Measurements from ENCODE around the gene CBFB. TPM values are rescaled to one million over a fixed set of nuclear protein-coding genes. Genes with fewer than 3 reads are reported as not detected.

Gene CBFB
- total RNA-seq, 2 experiments from 2014 or later: 58.8 to 59.6 TPM

DNA sequence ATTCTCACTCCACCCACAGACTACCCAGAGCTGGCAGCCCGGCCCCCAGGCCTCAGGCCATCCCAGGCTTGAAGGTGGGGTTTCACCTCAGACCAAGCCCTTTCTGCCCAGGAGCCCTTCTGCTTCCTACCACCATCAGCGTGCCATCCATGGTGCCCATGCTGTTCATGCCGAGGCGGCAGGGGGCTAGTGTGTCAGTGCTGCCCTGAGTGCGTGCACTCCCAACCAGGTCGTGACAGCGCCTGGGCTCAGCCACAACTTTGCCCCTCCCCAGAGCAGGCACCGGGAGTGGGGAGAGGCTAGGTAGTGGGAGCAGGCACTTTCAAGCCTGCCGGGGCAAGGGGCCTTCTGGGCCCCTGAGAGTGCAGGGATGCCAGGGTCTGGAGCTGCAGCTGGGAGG, 113.4 kb downstream of the CBFB start:
- H3K9me3 ChIP-seq (ENCODE audit: control insufficient read depth in 1 of 2, insufficient read depth in 1 of 2, low read length in 2 of 2): no peaks in the 10 kb centered on the region
- ChIA-PET POLR2A (no interaction called here), CTCF (no interaction called here)
- Mint-ChIP-seq H3K27me3 (no peaks in the 10 kb centered on the region), H3K9me3 (no peaks in the 10 kb centered on the region), H3K4me1 (ENCODE audit: low read depth) (no peaks in the 10 kb centered on the region), H3K27ac (no peak overlapping the region), H3K4me3 (no peak overlapping the region), H3K36me3 (ENCODE audit: low read depth) (peaks cover 94% of the 10 kb centered on the region)
- H3K4me1 ChIP-seq (ENCODE audit: insufficient read depth, low read length): no peaks in the 10 kb centered on the region
- H3K27me3 ChIP-seq (ENCODE audit: control insufficient read depth in 1 of 2, insufficient read depth in 2 of 2, low read length in 2 of 2): no peaks in the 10 kb centered on the region
- no peak overlapping the region for H3K4me3 ChIP-seq (ENCODE audit: low read length)
- no peak for DNase-seq
- TF ChIP-seq, protein P1, sequence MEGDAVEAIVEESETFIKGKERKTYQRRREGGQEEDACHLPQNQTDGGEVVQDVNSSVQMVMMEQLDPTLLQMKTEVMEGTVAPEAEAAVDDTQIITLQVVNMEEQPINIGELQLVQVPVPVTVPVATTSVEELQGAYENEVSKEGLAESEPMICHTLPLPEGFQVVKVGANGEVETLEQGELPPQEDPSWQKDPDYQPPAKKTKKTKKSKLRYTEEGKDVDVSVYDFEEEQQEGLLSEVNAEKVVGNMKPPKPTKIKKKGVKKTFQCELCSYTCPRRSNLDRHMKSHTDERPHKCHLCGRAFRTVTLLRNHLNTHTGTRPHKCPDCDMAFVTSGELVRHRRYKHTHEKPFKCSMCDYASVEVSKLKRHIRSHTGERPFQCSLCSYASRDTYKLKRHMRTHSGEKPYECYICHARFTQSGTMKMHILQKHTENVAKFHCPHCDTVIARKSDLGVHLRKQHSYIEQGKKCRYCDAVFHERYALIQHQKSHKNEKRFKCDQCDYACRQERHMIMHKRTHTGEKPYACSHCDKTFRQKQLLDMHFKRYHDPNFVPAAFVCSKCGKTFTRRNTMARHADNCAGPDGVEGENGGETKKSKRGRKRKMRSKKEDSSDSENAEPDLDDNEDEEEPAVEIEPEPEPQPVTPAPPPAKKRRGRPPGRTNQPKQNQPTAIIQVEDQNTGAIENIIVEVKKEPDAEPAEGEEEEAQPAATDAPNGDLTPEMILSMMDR (IDR thresholded peaks at IDR 0.05): no peak
- ATAC-seq (ENCODE audit: poor library complexity): no peak
- intact Hi-C loops (cut with DNase I, micrococcal nuclease): loop anchor here in 1 of 2 experiments (2.0 to 10.0 kb wide), 2 partner anchors 26 to 312 kb away; no protein-coding TSS in a partner anchor
- peaks cover 76% of the 10 kb centered on the region for H3K36me3 ChIP-seq (ENCODE audit: insufficient read depth, low read length)
- H3K27ac ChIP-seq (ENCODE audit: low read depth in 1 of 2, low read length in 2 of 2): no peak overlapping the region

DNA sequence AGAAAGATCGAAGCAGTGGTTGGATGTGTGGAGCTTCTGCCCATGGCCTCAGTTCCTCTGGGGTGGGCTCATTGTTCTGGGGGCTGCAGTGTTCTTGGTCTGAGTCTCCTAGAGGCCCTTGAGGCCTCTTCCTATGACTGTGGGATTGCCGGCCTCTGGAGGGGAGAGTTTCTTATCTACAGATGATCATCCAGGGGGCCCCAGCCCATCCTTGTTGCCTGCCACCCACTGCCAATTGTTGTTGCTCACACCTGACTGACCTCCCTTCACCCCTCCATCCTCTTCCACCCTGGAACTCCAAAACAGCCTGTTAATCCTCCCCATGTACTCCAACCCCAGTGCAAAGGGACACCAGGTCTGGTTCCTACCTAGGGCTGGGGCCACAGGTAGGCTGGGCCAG, 116.0 kb downstream of the CBFB start:
- Mint-ChIP-seq H3K27me3 (peaks cover 11% of the 10 kb centered on the region), H3K36me3 (ENCODE audit: low read depth) (peaks cover 88% of the 10 kb centered on the region), H3K9me3 (no peaks in the 10 kb centered on the region), H3K4me1 (ENCODE audit: low read depth) (no peaks in the 10 kb centered on the region), H3K27ac (no peak overlapping the region), H3K4me3 (no peak overlapping the region)
- no peak for DNase-seq
- no peak overlapping the region for H3K4me3 ChIP-seq (ENCODE audit: low read length)
- intact Hi-C loops (cut with DNase I, micrococcal nuclease): loop anchor here in 1 of 2 experiments (10.0 kb wide), 1 partner anchor 310 kb away; no protein-coding TSS in a partner anchor
- peaks cover 7% of the 10 kb centered on the region for H3K4me1 ChIP-seq (ENCODE audit: insufficient read depth, low read length)
- TF ChIP-seq, protein P1 (IDR thresholded peaks at IDR 0.05): no peak
- no peak overlapping the region for H3K27ac ChIP-seq (ENCODE audit: low read depth in 1 of 2, low read length in 2 of 2)
- no peaks in the 10 kb centered on the region for H3K27me3 ChIP-seq (ENCODE audit: control insufficient read depth in 1 of 2, insufficient read depth in 2 of 2, low read length in 2 of 2)
- H3K9me3 ChIP-seq (ENCODE audit: control insufficient read depth in 1 of 2, insufficient read depth in 1 of 2, low read length in 2 of 2): peaks cover 0 to 7% of the 10 kb centered on the region in 2 experiments
- CTCF ChIA-PET: interaction anchor here (1.7 kb wide), 1 partner anchor 10 kb away, joined by 5 read pairs; no protein-coding TSS in a partner anchor
- ATAC-seq (ENCODE audit: poor library complexity): no peak
- POLR2A ChIA-PET: no interaction called here
- peaks cover 77% of the 10 kb centered on the region for H3K36me3 ChIP-seq (ENCODE audit: insufficient read depth, low read length)

DNA sequence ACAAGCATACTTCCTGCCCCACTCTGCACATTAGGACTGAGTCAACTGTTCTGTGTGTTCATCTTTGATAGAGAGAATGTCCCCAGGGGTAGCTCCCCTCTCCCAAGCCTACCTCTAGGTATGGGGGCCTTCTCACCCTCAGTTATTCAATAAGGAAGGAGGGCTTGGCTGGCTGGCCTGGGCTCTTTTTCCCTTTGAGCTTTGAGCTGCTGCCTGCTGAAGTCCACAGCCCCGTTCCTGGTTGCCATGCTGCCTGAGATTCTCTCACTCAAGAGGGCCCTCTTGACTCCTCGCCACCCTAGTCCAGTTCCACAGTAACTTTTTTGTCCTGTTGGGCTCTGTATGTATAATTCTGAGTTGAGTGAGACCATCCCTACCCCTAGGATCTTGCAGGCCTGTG, 116.8 kb downstream of the CBFB start:
- POLR2A ChIA-PET: no interaction called here
- H3K27me3 Mint-ChIP-seq: peaks cover 11% of the 10 kb centered on the region
- DNase-seq (no peak), ATAC-seq (ENCODE audit: poor library complexity) (no peak)
- H3K9me3 Mint-ChIP-seq: no peaks in the 10 kb centered on the region
- peaks cover 69% of the 10 kb centered on the region for H3K36me3 ChIP-seq (ENCODE audit: insufficient read depth, low read length)
- H3K4me1 Mint-ChIP-seq (ENCODE audit: low read depth): no peaks in the 10 kb centered on the region
- H3K4me3 Mint-ChIP-seq: no peak overlapping the region
- H3K4me3 ChIP-seq (ENCODE audit: low read length): no peak overlapping the region
- CTCF ChIA-PET: no interaction called here
- intact Hi-C loops (cut with DNase I, micrococcal nuclease): loop anchor here in 1 of 2 experiments (10.0 kb wide), 1 partner anchor 309 kb away; no protein-coding TSS in a partner anchor
- H3K4me1 ChIP-seq (ENCODE audit: insufficient read depth, low read length): peaks cover 12% of the 10 kb centered on the region
- no peak overlapping the region for H3K27ac ChIP-seq (ENCODE audit: low read depth in 1 of 2, low read length in 2 of 2)
- TF ChIP-seq, protein P1 (IDR thresholded peaks at IDR 0.05): no peak
- no peak overlapping the region for H3K27ac Mint-ChIP-seq
- H3K27me3 ChIP-seq (ENCODE audit: control insufficient read depth in 1 of 2, insufficient read depth in 2 of 2, low read length in 2 of 2): no peaks in the 10 kb centered on the region
- H3K9me3 ChIP-seq (ENCODE audit: control insufficient read depth in 1 of 2, insufficient read depth in 1 of 2, low read length in 2 of 2): peaks cover 0 to 7% of the 10 kb centered on the region in 2 experiments
- peaks cover 80% of the 10 kb centered on the region for H3K36me3 Mint-ChIP-seq (ENCODE audit: low read depth)

Data from CD4-positive, alpha-beta T cell (primary cell).